ENCODE measurements around the gene KREMEN1. TPM values are rescaled to one million over a fixed set of nuclear protein-coding genes. Genes with fewer than 3 reads are reported as not detected.

The KREMEN1 gene
- total RNA-seq, 1 experiment from 2014 or later: 31.9 TPM

- no peak for TF ChIP-seq ZBTB33 (IDR thresholded peaks at IDR 0.05; ENCODE audit: extremely low read depth, insufficient replicate concordance, low read length)
- no peak for TF ChIP-seq EZH2 (IDR thresholded peaks at IDR 0.05)
- TF ChIP-seq YY1 (IDR thresholded peaks at IDR 0.05; ENCODE audit: extremely low read depth, insufficient replicate concordance, low read depth, low read length): no peak
- no peak for TF ChIP-seq FOSL1 (IDR thresholded peaks at IDR 0.05; ENCODE audit: low read depth)
- TF ChIP-seq ATF3 (IDR thresholded peaks at IDR 0.05): no peak
- TF ChIP-seq TCF7L2 (IDR thresholded peaks at IDR 0.05; ENCODE audit: borderline replicate concordance, extremely low read depth, insufficient read depth, insufficient read length): no peak
Observed at GRCh38 chr22:29139965-29140782, 67.3 kb downstream of the KREMEN1 start (continued).

- Histone ChIP-seq H3K4me2 (ENCODE audit: low read length) (no peak overlapping the region), H3K9me3 (ENCODE audit: control insufficient read depth in 1 of 2, insufficient read depth in 1 of 2, low read depth in 1 of 2, low read length in 2 of 2) (no peaks in the 10 kb centered on the region), H3K36me3 (ENCODE audit: control insufficient read depth in 1 of 2, insufficient read depth in 2 of 2, low read length in 2 of 2) (0 out of 4 replicates have a peak, but pooled peaks cover 0 to 2% of the 10 kb centered on the region in 2 experiments), H3K27ac (ENCODE audit: low read depth, low read length) (no peak overlapping the region), H2AFZ (ENCODE audit: low read depth, low read length, poor library complexity, severe bottlenecking) (no peak overlapping the region), H3K4me1 (ENCODE audit: control insufficient read depth in 1 of 2, insufficient read depth in 2 of 2, low read length in 2 of 2) (peaks cover 3 to 8% of the 10 kb centered on the region in 2 experiments; a peak in 1 of 4 replicates), H3K4me3 (replicated peaks in 1 of 2; ENCODE audit: low read depth in 1 of 2, low read length in 2 of 2) (no peak overlapping the region), H3K27me3 (ENCODE audit: insufficient read depth, low read length) (no peaks in the 10 kb centered on the region), H3K79me2 (ENCODE audit: insufficient read depth, low read length) (no peaks in the 10 kb centered on the region), H4K20me1 (ENCODE audit: insufficient read depth) (no peaks in the 10 kb centered on the region), H3K9me2 (ENCODE audit: insufficient read depth) (no peaks in the 10 kb centered on the region), H3K9ac (ENCODE audit: low read length) (no peak overlapping the region)
- no TSS peak for BruUV-seq (replicated peaks)
- ChIA-PET RAD21 (ENCODE audit: low non-redundant PET in 1 of 2, low total read pairs in 2 of 2, uncharacterized antibody in 2 of 2, unreplicated experiment in 2 of 2) (no interaction called here), CTCF (interaction anchor here (0.9 kb wide), 1 partner anchor 13 kb away, joined by 3 read pairs; no protein-coding TSS in a partner anchor), POLR2A (no interaction called here)
- ATAC-seq: no peak
- no peak for TF ChIP-seq EZH2 (IDR thresholded peaks at IDR 0.05)
- no peak for TF ChIP-seq RAD21 (IDR thresholded peaks at IDR 0.05; ENCODE audit: low read depth)
- TF ChIP-seq EZH2phosphoT487 (IDR thresholded peaks at IDR 0.05; ENCODE audit: borderline replicate concordance): no peak
- TF ChIP-seq EGR1 (IDR thresholded peaks at IDR 0.05; ENCODE audit: low read depth): no peak
- no peak for TF ChIP-seq CBX3 (IDR thresholded peaks at IDR 0.05; ENCODE audit: low read depth)
- TF ChIP-seq ATF3 (IDR thresholded peaks at IDR 0.05): no peak
- no peak for TF ChIP-seq SIN3A (IDR thresholded peaks at IDR 0.05; ENCODE audit: low read depth)
- no peak for TF ChIP-seq SP1 (IDR thresholded peaks at IDR 0.05; ENCODE audit: low read depth)
- no peak for TF ChIP-seq MAX (IDR thresholded peaks at IDR 0.05)
- no peak for TF ChIP-seq POLR2A (IDR thresholded peaks at IDR 0.05; ENCODE audit: borderline replicate concordance, extremely low read depth, insufficient read depth, insufficient read length)
- no peak for TF ChIP-seq YY1 (IDR thresholded peaks at IDR 0.05; ENCODE audit: extremely low read depth, insufficient replicate concordance, low read depth, low read length)
- TF ChIP-seq TCF7L2 (IDR thresholded peaks at IDR 0.05; ENCODE audit: borderline replicate concordance, extremely low read depth, insufficient read depth, insufficient read length): no peak
- no peak for TF ChIP-seq FOSL1 (IDR thresholded peaks at IDR 0.05; ENCODE audit: low read depth)
- no peak for TF ChIP-seq SRF (IDR thresholded peaks at IDR 0.05; ENCODE audit: low read depth)
- TF ChIP-seq ELF1 (IDR thresholded peaks at IDR 0.05; ENCODE audit: borderline replicate concordance, low read depth): no peak
- TF ChIP-seq POLR2AphosphoS5 (IDR thresholded peaks at IDR 0.05; ENCODE audit: low read depth, low read length): no peak
- intact Hi-C loops (cut with micrococcal nuclease): no loop called here
- no peak for DNase-seq (ENCODE audit: low read depth, low spot score)
Observed at GRCh38 chr22:29141078-29141688, 68.3 kb downstream of the KREMEN1 start.
